Transverse colon (tissue), 3 donors: ENCODE data around the gene PDHX.

Experiments used
- CTCF ChIP-seq, 5 experiments: fragments of 200-600 bp in 3 of 5; fragments of 450-650 bp in 2 of 5; sonication (generic) in 3 of 5; IDR thresholded peaks; 1 replicate in 2 of 5; 2 replicates in 3 of 5; pipeline ENCODE4 v1.5.1; 2016 to 2017; ENCODE audit warnings: antibody characterized with exemption in 5 of 5, inconsistent platforms in 3 of 5, mild to moderate bottlenecking in 2 of 5, moderate library complexity in 1 of 5
- POLR2A ChIP-seq: fragments of 450-650 bp; IDR thresholded peaks from one replicate; pipeline ENCODE4 v1.6.1; 2016; ENCODE audit warnings: antibody characterized with exemption, mild to moderate bottlenecking, moderate library complexity

DNA sequence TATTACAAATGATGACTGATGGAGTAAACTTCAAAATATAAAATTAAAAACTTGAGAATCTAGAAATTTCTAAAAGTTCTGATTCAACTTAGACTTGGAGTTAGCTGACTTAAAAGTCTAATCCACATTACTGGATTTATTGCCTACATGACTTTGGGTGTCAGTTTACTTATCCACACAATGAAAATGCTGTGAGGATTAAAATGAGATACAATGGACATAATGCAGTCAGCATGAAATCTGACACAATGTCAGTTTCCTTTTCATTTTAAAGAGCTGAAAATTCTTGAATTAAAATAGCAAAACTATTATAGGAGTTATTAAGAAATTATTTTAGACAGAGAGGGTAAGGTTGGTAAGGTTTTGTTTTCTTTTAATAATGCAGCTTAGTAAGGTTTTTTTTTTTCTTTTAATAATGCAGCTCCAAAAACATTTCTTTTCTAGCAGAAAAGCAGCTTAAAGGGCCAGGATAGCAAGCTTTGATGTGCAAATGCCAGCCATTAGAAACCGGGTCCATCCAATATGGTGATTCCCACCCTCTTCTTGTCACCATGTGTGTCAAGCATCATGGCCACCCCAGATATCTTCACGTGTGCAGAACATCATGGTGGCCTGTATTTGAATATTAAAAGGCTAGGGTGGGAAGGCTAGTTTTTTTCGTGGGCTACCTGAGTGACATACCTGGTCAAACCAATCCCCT lies 19.1 kb upstream of the PDHX start:
- TF ChIP-seq CTCF (IDR thresholded peaks at IDR 0.05) (no peak), POLR2A (no peak)
